IPS-18c (cell line): ENCODE measurements around the gene DLG2.

Experiments
- H3K4me3 ChIP-seq: 2 replicates; pipeline ENCODE4 v1.7.0; 2013; ENCODE audit warnings: low read depth, mild to moderate bottlenecking, low read length, moderate library complexity; ENCODE audit not compliant: insufficient read depth
- H3K9me3 ChIP-seq: one replicate; pipeline ENCODE4 v1.6.1; 2013; ENCODE audit warnings: mild to moderate bottlenecking, low read length, moderate library complexity; ENCODE audit not compliant: control insufficient read depth, insufficient read depth

DLG2 gene

GRCh38 chr11:84648471-84648870 lies 978.7 kb downstream of the DLG2 start:
- no peaks in the 10 kb centered on the region for H3K9me3 ChIP-seq
- no peak overlapping the region for H3K4me3 ChIP-seq

DNA sequence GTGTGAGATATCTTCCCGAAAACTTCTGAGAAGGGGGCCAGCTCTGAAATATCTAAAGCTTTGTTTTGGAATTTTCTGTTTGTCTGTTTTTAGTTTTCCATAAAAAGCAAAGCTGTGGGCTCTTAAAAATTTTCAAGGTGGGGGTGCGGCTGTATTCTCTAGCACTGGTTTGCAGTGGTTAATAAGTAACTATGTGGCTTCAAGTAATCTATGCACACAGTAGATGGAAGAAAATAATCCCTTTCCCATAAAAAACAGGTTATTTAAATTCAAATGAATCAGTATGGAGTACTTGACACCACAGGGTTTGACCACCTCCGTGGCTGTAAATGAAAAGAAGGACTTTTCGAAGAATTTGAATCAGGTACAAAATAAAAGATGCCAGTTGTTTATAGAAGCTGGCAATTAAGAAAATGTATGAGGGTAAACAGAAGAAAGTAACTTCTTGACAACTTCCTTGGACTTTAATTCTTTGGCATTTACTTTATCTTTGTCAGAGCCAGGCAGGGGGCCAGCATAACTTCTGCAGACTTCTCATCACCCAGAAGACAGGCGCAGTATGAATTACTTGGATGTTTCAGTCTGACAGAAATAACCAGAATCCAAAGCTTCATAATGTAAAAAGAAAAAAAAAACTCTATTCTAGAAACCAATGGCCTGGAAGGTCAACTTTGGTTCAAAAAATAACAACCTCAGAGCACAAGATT lies 981.0 kb downstream of the DLG2 start:
- Histone ChIP-seq H3K4me3 (no peak overlapping the region), H3K9me3 (no peaks in the 10 kb centered on the region)

- Histone ChIP-seq H3K4me3 (no peak overlapping the region), H3K9me3 (no peaks in the 10 kb centered on the region)
These were observed 984.6 kb downstream of the DLG2 start for GRCh38 chr11:84642500-84642899.

DNA sequence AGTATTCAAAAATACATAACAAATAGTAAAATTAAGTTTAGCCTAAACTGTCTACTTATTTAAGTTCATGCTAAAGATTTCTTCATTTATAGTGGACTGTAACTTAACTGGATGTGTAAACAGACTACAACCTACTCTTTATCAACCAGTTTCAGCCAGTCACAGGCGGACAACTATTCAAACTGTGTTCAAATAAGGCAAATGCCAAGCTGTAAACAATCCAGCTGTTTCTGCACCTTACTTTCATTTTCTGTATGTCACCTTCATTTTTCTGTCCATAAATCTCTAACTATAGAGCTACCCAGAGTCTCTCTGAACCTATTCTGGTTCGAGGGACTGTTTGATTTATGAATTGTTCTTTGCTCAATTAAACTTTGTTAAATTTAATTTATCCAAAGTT lies 992.8 kb downstream of the DLG2 start:
- Histone ChIP-seq H3K9me3 (no peaks in the 10 kb centered on the region), H3K4me3 (no peak overlapping the region)

GRCh38 chr11:84628871-84629620 lies 998.1 kb downstream of the DLG2 start:
- H3K4me3 ChIP-seq = no peak overlapping the region

GRCh38 chr11:84626256-84626655 lies 1000.9 kb downstream of the DLG2 start:
- H3K9me3 ChIP-seq = no peaks in the 10 kb centered on the region
- no peak overlapping the region for H3K4me3 ChIP-seq

More at GRCh38 chr11:84628871-84629620, 998.1 kb downstream of the DLG2 start:
- no peaks in the 10 kb centered on the region for H3K9me3 ChIP-seq

DNA sequence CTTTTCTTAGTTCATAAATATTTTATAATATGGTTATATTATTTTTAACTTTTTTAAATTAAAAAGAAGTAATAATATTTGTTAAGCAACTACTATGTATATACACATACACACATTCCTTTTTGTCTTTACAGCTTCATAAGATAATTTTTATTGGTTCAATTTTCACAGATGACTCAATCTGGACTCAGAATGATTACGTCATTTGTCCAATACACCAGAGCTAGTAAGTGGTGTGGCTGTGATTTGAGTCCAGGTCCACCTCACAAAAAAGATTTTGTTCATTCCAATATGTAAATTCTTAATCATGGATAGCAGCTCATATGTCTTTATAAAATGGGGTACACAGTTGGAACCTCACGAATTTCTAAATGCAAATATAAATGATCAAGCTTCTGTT lies 1014.5 kb downstream of the DLG2 start:
- no peak overlapping the region for H3K4me3 ChIP-seq
- no peaks in the 10 kb centered on the region for H3K9me3 ChIP-seq

DNA sequence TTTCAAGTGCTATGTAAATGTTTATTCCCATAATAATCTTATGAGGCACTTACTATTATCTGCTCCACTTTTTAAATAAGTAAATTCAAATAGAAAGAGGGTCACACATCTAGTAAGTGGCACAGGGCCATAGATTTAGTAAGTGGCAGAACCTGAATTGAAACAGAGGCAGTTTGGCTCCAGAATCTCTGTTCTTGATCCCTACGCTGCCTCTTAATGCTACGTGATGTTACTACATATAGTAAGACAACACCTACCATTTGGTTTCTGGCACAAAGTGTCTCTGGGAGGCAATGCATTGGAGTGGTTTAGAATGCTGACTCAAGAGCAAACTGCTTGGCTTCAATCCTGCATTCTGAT lies 1018.3 kb downstream of the DLG2 start:
- Histone ChIP-seq H3K9me3 (no peaks in the 10 kb centered on the region), H3K4me3 (no peak overlapping the region)

- Histone ChIP-seq H3K4me3 (no peak overlapping the region), H3K9me3 (no peaks in the 10 kb centered on the region)
These were observed 1018.9 kb downstream of the DLG2 start for GRCh38 chr11:84607975-84608836.

DNA sequence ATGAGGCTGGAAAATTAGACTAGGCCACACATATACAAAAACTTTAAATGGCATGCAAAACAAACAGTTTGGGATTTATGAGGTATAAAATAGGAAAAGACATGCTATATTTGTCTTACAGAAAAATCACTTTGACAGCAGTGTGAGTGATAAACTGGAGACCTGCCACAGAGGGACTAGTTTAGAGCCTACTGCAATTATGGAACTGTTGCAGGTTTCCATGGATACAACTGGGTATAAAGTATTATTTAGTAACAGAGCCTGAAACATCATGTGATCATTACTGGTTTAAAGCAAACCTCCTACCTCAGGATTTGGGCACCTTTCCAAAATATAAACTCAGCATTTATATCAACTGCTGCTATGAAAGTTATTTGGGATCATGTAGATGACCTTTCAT lies 1032.5 kb downstream of the DLG2 start:
- no peaks in the 10 kb centered on the region for H3K9me3 ChIP-seq
- H3K4me3 ChIP-seq = no peak overlapping the region

DNA sequence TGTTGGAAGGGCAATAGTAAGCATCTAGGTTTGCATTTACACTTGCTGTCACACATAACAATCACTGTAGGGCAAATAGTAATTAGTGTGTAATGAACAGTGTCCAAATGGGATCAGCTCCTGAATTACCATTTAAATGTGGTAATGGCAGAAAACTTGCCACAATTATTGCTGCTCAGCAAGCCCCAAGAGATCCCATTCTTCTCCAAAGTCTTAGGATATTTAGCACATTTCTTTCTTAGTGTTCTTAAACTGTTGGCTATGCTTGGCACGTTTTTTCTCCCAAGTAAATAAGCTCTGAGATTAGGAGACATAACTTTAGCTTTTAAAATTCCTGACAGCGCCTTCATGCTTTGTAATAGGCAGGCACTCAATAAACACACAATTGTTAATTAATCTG lies 1037.0 kb downstream of the DLG2 start:
- no peak overlapping the region for H3K4me3 ChIP-seq
- H3K9me3 ChIP-seq = no peaks in the 10 kb centered on the region

DNA sequence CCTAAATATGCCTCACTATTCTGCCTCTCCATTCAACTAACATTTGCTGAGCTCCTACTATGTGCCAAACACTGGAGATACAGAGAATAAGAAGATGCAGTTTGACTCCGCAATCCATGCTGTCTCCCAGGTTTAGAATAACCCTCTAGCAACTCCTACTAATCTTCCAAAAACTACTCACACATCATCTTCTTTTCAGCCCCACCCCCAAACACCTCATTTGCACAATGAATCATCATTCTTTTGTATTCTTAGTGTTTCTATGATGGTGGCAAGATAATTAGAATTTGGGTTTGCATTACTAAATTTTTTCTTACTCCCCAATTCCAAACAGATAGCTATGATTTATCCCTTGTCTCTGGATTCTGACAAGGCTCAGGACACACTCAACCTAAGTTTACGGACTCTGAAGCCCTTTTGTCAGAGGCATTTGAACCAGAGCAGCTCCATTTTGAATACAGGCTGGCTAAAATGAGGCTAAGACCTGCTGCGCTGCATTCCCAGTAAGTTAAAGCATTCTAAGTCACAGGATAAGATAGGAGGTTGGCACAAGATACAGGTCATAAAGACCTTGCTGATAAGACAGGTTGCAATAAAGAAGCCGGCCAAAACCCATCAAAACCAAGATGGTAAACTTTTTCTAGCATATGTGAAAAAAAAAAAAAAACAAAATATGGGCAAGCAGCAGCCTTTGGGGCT lies 1038.9 kb downstream of the DLG2 start:
- no peaks in the 10 kb centered on the region for H3K9me3 ChIP-seq
- H3K4me3 ChIP-seq = no peak overlapping the region

GRCh38 chr11:84583106-84583505 lies 1044.0 kb downstream of the DLG2 start:
- Histone ChIP-seq H3K9me3 (no peaks in the 10 kb centered on the region), H3K4me3 (no peak overlapping the region)

GRCh38 chr11:84581083-84581482 lies 1046.1 kb downstream of the DLG2 start:
- Histone ChIP-seq H3K4me3 (no peak overlapping the region), H3K9me3 (peaks cover 3% of the 10 kb centered on the region)

DNA sequence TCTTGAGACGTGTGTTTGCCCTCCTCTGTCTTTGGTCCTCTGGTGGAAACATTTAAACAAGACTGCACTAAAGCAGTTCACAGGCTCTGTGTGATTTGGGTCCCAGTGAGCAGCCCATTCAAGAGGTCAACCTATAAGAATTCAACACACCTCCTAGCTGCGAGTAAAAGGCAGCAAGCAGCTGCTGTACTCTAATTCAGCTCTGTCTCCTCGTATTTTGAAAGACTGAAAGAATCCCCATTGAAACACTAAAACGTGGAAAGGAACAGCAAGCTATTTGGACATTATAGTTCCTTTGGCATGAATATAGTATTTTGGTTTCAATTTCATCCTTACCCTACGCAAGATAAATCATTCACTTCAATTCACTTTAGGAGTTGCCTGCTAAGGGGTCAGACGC lies 1046.7 kb downstream of the DLG2 start:
- peaks cover 3% of the 10 kb centered on the region for H3K9me3 ChIP-seq
- no peak overlapping the region for H3K4me3 ChIP-seq

GRCh38 chr11:84573868-84574267 lies 1053.3 kb downstream of the DLG2 start:
- Histone ChIP-seq H3K4me3 (no peak overlapping the region), H3K9me3 (peaks cover 3% of the 10 kb centered on the region)

DNA sequence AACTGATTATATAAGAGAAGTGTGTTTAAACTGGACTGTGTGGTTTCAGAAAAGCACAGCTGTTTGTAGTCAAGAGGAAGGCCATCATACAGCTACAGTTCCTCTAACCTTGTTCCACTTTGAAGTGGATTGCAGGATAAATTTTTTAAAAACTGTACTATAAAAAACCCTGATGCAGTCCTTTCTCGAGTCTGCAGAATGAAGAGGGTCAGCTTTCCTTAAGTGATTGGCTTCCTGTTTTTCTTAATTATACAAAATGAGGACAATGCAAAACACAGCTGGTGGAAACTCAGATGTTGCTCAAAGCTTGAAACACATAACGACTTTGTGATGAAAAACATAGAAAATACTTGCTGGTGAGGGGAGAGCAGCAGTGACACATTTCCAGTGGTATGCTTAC lies 1060.5 kb downstream of the DLG2 start:
- no peak overlapping the region for H3K4me3 ChIP-seq
- H3K9me3 ChIP-seq = no peaks in the 10 kb centered on the region
